GM18909 (cell line): ENCODE data around the gene SSRP1.

ENCODE experiments used
- ATAC-seq: cut with Tn5 transposase; IDR thresholded peaks from one replicate; pipeline ENCODE4 v1.9.1; 2021; ENCODE audit warnings: mild to moderate bottlenecking; ENCODE audit not compliant: unreplicated experiment, poor library complexity

SSRP1 gene

GRCh38 chr11:57276971-57277675 is 58.6 kb downstream of the SSRP1 start:
- no peak for ATAC-seq

GRCh38 chr11:57276169-57276970 is 59.3 kb downstream of the SSRP1 start:
- ATAC-seq = no peak
